ENCODE data around the gene BBC3. TPM values are rescaled to one million over a fixed set of nuclear protein-coding genes. Genes with fewer than 3 reads are reported as not detected.
A peak's percentile ranks its signal among the peaks of the same experiment; 100 is the strongest.

BBC3 gene
- total and polyA plus RNA-seq, 3 experiments from 2014 or later = 8.3 to 20.1 (median 19.8) TPM

DNA sequence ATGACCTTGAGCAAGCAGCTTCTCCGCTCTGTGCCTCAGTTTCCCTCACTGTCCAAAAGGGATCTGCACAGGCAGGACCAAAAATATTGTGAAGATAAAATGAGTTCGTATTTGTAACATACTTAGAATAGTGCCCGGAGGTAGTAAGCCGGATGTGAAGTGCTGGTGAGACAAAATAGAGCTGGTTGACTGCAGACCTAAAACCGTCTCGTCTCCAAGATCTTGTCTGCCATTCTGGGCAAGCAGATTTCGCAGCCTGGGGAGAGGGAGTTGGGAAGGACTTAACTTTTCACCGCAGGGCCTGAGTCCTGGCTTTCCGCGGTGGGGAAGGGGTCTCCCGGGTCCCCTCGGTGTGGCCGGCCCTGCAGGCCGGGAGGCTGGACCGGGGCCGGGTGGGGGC lies 8.2 kb upstream of the BBC3 start:
- ChIA-PET POLR2A (interaction anchor here (0.5 to 1.9 kb wide), 6 partner anchors 13 to 1017 kb away, joined by 4 to 14 read pairs (median 4); partner anchors contain the start of genes CARD8, CCDC9 and ZC3H4), CTCF (interaction anchor here (1.1 to 1.5 kb wide), 4 partner anchors 8 to 28 kb away, joined by 3 to 5 read pairs (median 4); partner anchors contain the start of gene CCDC9)
- H3K9me3 Mint-ChIP-seq = no peaks in the 10 kb centered on the region
- no peaks in the 10 kb centered on the region for H3K36me3 ChIP-seq (ENCODE audit: insufficient read depth, low read length)
- H3K27me3 ChIP-seq (ENCODE audit: insufficient read depth, low read length, poor library complexity, severe bottlenecking) = no peaks in the 10 kb centered on the region
- H3K9me3 ChIP-seq (ENCODE audit: low read length) = no peaks in the 10 kb centered on the region
- H3K4me1 ChIP-seq (ENCODE audit: insufficient read depth, low read length) = peaks cover 40% of the 10 kb centered on the region
- peaks cover 7 to 20% (median 20%) of the 10 kb centered on the region in 3 donors for H3K4me1 Mint-ChIP-seq
- no peak overlapping the region for H3K4me3 ChIP-seq (ENCODE audit: low read length)
- peaks cover 0 to 1% of the 10 kb centered on the region in 2 donors for H3K27me3 Mint-ChIP-seq
- peak overlapping the region; percentile 62 to 93 (median 88) for H3K27ac Mint-ChIP-seq
- H3K36me3 Mint-ChIP-seq = no peaks in the 10 kb centered on the region
- H3K27ac ChIP-seq (ENCODE audit: low read depth, low read length) = no peak overlapping the region
- H3K4me3 Mint-ChIP-seq = peak overlapping the region; percentile 71 to 94 (median 85)
- no peak for DNase-seq

DNA sequence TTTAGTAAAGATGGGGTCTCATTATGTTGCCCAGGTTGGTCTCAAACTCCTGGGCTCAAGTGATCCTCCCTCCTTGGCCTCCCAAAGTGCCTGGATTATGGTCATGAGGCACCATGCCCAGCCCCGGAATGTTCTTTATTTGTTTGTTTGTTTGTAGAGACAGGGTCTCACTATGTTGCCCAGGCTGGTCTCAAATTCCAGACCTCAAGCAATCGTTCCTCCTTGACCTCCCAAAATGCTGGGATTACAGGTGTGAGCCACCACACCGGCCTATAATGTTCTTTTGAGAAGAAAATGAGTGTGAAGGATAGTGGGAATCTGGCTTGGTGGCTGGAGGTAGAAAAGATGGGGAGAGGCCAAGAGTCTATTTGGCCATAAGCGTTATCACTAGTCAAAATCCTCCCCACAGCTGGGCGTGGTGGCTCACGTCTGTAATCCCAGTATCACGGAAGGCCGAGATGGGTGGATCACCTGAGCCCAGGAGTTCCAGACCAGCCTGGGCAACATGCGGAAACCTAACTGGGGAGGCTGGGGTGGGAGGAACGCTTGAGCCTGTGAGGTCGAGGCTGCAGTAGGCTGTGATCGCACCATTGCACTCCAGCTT lies 5.2 kb upstream of the BBC3 start:
- Mint-ChIP-seq H3K4me1 (peaks cover 25 to 38% (median 27%) of the 10 kb centered on the region in 3 donors), H3K27ac (no peak overlapping the region), H3K36me3 (no peaks in the 10 kb centered on the region), H3K27me3 (no peaks in the 10 kb centered on the region), H3K4me3 (peak overlapping the region in 1 of 7 donors; percentile 79), H3K9me3 (no peaks in the 10 kb centered on the region)
- Histone ChIP-seq H3K27ac (ENCODE audit: low read depth, low read length) (no peak overlapping the region), H3K4me3 (ENCODE audit: low read length) (no peak overlapping the region), H3K4me1 (ENCODE audit: insufficient read depth, low read length) (peaks cover 33% of the 10 kb centered on the region), H3K9me3 (ENCODE audit: low read length) (no peaks in the 10 kb centered on the region), H3K27me3 (ENCODE audit: insufficient read depth, low read length, poor library complexity, severe bottlenecking) (no peaks in the 10 kb centered on the region), H3K36me3 (ENCODE audit: insufficient read depth, low read length) (no peaks in the 10 kb centered on the region)
- no peak for DNase-seq
- POLR2A ChIA-PET = no interaction called here
- CTCF ChIA-PET = interaction anchor here (0.9 to 4.8 kb wide), 2 partner anchors 8 to 10 kb away, joined by 3 to 35 read pairs; no protein-coding TSS in a partner anchor

- H3K4me3 Mint-ChIP-seq = peak overlapping the region; percentile 54 to 88 (median 85)
- Histone ChIP-seq H3K9me3 (ENCODE audit: low read length) (no peaks in the 10 kb centered on the region), H3K4me3 (ENCODE audit: low read length) (no peak overlapping the region), H3K36me3 (ENCODE audit: insufficient read depth, low read length) (no peaks in the 10 kb centered on the region), H3K27ac (ENCODE audit: low read depth, low read length) (no peak overlapping the region), H3K4me1 (ENCODE audit: insufficient read depth, low read length) (peaks cover 34% of the 10 kb centered on the region), H3K27me3 (ENCODE audit: insufficient read depth, low read length, poor library complexity, severe bottlenecking) (no peaks in the 10 kb centered on the region)
- H3K27ac Mint-ChIP-seq = peak overlapping the region; percentile 84 to 97 (median 90)
- DNase-seq = no peak
- POLR2A ChIA-PET = interaction anchor here (0.6 to 1.9 kb wide), 4 partner anchors 8 to 51 kb away, joined by 3 to 8 read pairs (median 5); no protein-coding TSS in a partner anchor
- H3K9me3 Mint-ChIP-seq = no peaks in the 10 kb centered on the region
- no peaks in the 10 kb centered on the region for H3K36me3 Mint-ChIP-seq
- H3K27me3 Mint-ChIP-seq = no peaks in the 10 kb centered on the region
- CTCF ChIA-PET = interaction anchor here (0.9 to 4.8 kb wide), 3 partner anchors 12 to 22 kb away, joined by 4 to 35 read pairs (median 15); no protein-coding TSS in a partner anchor
- peaks cover 17 to 20% (median 18%) of the 10 kb centered on the region in 3 donors for H3K4me1 Mint-ChIP-seq
Measured at GRCh38 chr19:47232422-47233211, 1.6 kb upstream of the BBC3 start.

DNA sequence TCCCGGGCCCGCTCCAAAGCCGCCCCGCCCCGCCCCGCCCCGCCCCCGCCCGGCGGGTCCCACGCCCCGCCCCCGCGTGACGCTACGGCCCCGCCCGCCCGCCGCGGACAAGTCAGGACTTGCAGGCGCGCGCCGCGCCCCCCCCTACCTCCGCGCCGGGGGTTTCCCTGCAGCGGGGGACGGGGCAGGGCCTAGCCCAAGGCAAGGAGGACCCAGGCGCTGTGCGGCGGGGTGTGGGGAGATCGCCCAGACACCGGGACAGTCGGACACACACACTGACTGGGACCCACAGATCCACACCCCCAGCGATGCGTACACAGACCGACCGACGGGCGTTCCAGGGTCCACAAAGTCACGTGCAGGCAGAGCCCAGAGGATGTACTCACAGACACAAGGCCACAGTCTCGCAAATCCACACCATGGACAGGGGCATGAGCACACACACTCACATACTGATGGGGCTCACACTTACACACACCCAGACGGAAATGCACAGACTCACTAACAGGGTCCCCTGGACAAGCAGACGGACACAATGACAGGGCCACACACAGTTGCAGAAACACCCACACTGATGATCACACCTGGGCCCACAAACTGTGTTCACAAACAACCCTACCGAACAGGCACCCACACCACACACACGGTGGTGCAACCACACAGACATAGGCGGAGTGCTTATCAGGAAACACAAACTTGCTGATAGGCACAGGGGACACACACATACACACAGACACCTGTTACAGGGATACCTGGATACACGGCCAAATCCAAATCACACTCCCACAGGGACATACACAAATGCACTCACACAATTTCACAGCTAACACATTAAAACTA lies 436 bp upstream of the BBC3 start:
- Histone ChIP-seq H3K4me3 (ENCODE audit: low read length) (peak overlapping the region; percentile 78), H3K27me3 (ENCODE audit: insufficient read depth, low read length, poor library complexity, severe bottlenecking) (no peaks in the 10 kb centered on the region), H3K27ac (ENCODE audit: low read depth, low read length) (peak overlapping the region; percentile 84), H3K9me3 (ENCODE audit: low read length) (no peaks in the 10 kb centered on the region), H3K36me3 (ENCODE audit: insufficient read depth, low read length) (no peaks in the 10 kb centered on the region), H3K4me1 (ENCODE audit: insufficient read depth, low read length) (peaks cover 46% of the 10 kb centered on the region)
- ChIA-PET POLR2A (interaction anchor here (0.7 to 1.9 kb wide), 3 partner anchors 9 to 21 kb away, joined by 3 to 8 read pairs (median 5); no protein-coding TSS in a partner anchor), CTCF (interaction anchor here (2.3 to 4.8 kb wide), 2 partner anchors 13 to 16 kb away, joined by 15 to 35 read pairs; no protein-coding TSS in a partner anchor)
- DNase-seq = peak; percentile 84 to 96 (median 94)
- Mint-ChIP-seq H3K27ac (peak overlapping the region; percentile 85 to 97 (median 92)), H3K36me3 (no peaks in the 10 kb centered on the region), H3K4me1 (peaks cover 18 to 32% (median 26%) of the 10 kb centered on the region in 3 donors), H3K9me3 (no peaks in the 10 kb centered on the region), H3K4me3 (peak overlapping the region; percentile 81 to 88 (median 85)), H3K27me3 (no peaks in the 10 kb centered on the region)

DNA sequence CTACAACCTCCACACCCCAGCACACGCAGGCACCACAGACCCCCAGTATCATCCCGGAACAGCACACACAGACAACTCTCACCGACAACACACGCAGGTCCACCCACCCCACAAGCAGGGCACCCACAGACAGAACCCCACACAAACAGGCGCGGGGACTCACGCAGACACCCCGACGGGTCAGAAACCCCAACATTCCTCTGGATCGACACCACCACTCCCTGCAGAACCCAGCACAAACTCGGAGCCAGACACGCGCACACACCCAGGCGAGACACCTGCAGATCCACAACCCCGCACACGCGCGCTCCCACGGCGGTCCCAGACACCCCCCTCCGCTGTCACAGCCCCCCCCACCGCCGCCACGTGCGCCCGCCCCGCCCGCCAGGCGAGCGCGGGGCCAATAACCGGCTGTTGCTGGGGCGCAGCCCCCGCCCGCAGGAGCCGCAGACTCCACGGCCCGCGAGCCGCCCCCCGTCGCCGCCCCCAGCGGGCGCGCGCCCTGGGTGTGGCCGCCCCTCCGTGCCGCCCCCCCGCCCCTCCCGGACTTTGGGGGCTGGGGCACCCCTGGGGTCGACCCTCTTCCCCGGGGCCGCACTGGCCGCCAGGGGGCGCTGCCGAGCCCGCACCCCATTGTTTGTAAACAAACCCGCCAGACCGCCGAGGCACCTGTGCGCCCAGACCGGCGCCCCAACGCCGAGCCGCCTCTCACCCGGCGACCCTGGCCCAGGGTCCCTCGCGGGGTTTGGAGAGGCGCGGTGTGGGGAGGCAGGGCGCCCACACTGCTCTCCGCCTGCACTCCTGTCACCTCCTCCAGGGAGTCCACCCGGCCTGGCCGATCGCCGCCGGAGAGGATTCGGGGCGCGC lies 712 bp downstream of the BBC3 start:
- POLR2A ChIA-PET = interaction anchor here (1.3 kb wide), 1 partner anchor 44 kb away, joined by 3 read pairs; no protein-coding TSS in a partner anchor
- Mint-ChIP-seq H3K9me3 (no peaks in the 10 kb centered on the region), H3K27ac (peak overlapping the region in 3 of 8 donors; percentile 35 to 69 (median 62)), H3K4me1 (peaks cover 24 to 37% (median 31%) of the 10 kb centered on the region in 3 donors), H3K4me3 (peak overlapping the region in 6 of 7 donors; percentile 43 to 84 (median 64)), H3K36me3 (peaks cover 0 to 4% (median 0%) of the 10 kb centered on the region in 3 donors), H3K27me3 (no peaks in the 10 kb centered on the region)
- Histone ChIP-seq H3K4me1 (ENCODE audit: insufficient read depth, low read length) (peaks cover 51% of the 10 kb centered on the region), H3K27me3 (ENCODE audit: insufficient read depth, low read length, poor library complexity, severe bottlenecking) (no peaks in the 10 kb centered on the region), H3K27ac (ENCODE audit: low read depth, low read length) (peak overlapping the region; percentile 84), H3K4me3 (ENCODE audit: low read length) (peak overlapping the region; percentile 80), H3K36me3 (ENCODE audit: insufficient read depth, low read length) (no peaks in the 10 kb centered on the region), H3K9me3 (ENCODE audit: low read length) (no peaks in the 10 kb centered on the region)
- peak; percentile 84 to 90 (median 87) for DNase-seq
- CTCF ChIA-PET = interaction anchor here (1.0 to 2.1 kb wide), 2 partner anchors 9 to 14 kb away, joined by 3 to 9 read pairs; no protein-coding TSS in a partner anchor

DNA sequence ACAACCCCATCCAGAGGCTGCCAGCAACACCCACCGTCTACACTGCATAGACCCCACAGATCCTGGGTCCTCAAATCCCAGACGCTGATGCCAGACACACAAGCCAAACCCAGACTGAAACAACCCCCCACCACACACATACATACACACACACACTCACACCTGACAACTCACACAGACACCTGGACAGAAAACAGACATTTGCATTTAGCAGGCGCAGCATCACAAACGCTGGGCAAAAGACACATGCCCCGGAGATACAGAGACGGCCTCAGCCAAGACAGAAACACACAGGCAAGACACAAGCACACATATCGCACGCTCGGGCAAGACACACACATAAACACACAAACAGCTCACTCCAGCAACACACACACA lies 1.3 kb downstream of the BBC3 start:
- H3K36me3 ChIP-seq (ENCODE audit: insufficient read depth, low read length) = no peaks in the 10 kb centered on the region
- peaks cover 51% of the 10 kb centered on the region for H3K4me1 ChIP-seq (ENCODE audit: insufficient read depth, low read length)
- H3K4me3 Mint-ChIP-seq = no peak overlapping the region
- CTCF ChIA-PET = interaction anchor here (1.0 to 2.1 kb wide), 2 partner anchors 9 to 14 kb away, joined by 3 to 9 read pairs; no protein-coding TSS in a partner anchor
- peaks cover 0 to 5% (median 0%) of the 10 kb centered on the region in 3 donors for H3K36me3 Mint-ChIP-seq
- H3K27ac ChIP-seq (ENCODE audit: low read depth, low read length) = peak overlapping the region; percentile 84
- no peak for DNase-seq
- no peak overlapping the region for H3K27ac Mint-ChIP-seq
- H3K27me3 Mint-ChIP-seq = no peaks in the 10 kb centered on the region
- no peaks in the 10 kb centered on the region for H3K9me3 Mint-ChIP-seq
- POLR2A ChIA-PET = interaction anchor here (1.3 to 1.9 kb wide), 2 partner anchors 14 to 44 kb away, joined by 3 to 12 read pairs; no protein-coding TSS in a partner anchor
- H3K4me3 ChIP-seq (ENCODE audit: low read length) = peak overlapping the region; percentile 80
- H3K27me3 ChIP-seq (ENCODE audit: insufficient read depth, low read length, poor library complexity, severe bottlenecking) = no peaks in the 10 kb centered on the region
- no peaks in the 10 kb centered on the region for H3K9me3 ChIP-seq (ENCODE audit: low read length)
- H3K4me1 Mint-ChIP-seq = peaks cover 24 to 37% (median 32%) of the 10 kb centered on the region in 3 donors
